Dendritic cell treated with granulocyte-macrophage colony-stimulating factor and Interleukin-4, amounts not matched to agents 40 ng/mL and 50 ng/mL, for 4 days (primary cell): ENCODE data around the gene DGKE.

Experiments used
- H3K27ac Mint-ChIP-seq: one replicate; pipeline ENCODE4 v1.8.0; 2022; ENCODE audit warnings: mild to moderate bottlenecking, mixed read lengths
- H3K27me3 Mint-ChIP-seq: one replicate; pipeline ENCODE4 v1.8.0; 2022; ENCODE audit warnings: mild to moderate bottlenecking, mixed read lengths
- H3K36me3 Mint-ChIP-seq: one replicate; pipeline ENCODE4 v1.8.0; 2022; ENCODE audit warnings: low read depth, mixed read lengths
- H3K4me1 Mint-ChIP-seq: one replicate; pipeline ENCODE4 v1.8.0; 2022; ENCODE audit warnings: low read depth, mixed read lengths
- H3K4me3 Mint-ChIP-seq: one replicate; pipeline ENCODE4 v1.8.0; 2022; ENCODE audit warnings: mild to moderate bottlenecking, moderate library complexity, mixed read lengths
- H3K9me3 Mint-ChIP-seq: one replicate; pipeline ENCODE4 v1.8.0; 2022; ENCODE audit warnings: mixed read lengths
- intact Hi-C: fragments of 100-400 bp; cut with micrococcal nuclease; formaldehyde crosslinking; loops from one replicate; pipeline ENCODE4 v1.15.0; 2022

The DGKE gene

DNA sequence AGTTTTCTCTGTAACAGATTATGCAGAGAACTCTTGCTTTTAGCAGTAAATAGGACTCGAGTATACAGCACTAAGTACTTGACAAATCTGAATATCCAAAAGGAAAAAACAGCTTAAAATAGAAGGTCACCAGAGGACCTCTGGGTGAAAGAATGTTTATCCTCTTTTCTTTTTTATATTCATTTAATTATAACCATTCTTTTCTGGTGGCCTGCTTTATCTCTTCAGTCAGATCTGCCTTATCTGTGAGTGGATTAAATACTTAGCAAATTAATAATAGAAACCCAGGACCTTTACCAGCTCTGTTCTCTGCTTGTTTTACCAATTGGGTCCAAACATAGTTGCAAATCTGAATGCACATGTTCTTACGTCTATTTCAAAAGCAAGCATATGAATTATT, 8.6 kb downstream of the DGKE start:
- intact Hi-C loops: no loop called here
- Mint-ChIP-seq H3K9me3 (no peaks in the 10 kb centered on the region), H3K4me1 (peaks cover 4% of the 10 kb centered on the region), H3K4me3 (no peak overlapping the region), H3K27ac (no peak overlapping the region), H3K36me3 (no peaks in the 10 kb centered on the region), H3K27me3 (no peaks in the 10 kb centered on the region)

DNA sequence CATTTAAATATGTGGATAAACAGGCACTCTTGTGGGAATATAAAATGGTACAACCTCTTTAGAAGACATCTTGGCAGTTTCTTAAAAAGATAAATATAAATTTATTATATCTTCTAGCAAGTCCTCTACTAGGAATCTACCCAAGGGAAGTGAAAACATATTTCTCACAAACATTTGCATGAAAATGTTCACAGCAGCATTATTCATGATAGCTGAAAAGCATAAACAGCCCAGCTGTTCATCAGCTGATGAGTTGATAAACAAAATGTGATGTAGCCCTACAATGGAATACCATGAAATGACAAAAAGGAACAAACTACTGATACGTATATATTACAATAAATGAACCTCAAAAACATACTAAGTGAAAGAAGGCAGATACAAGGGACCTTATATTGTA, 12.0 kb downstream of the DGKE start:
- Mint-ChIP-seq H3K4me1 (peaks cover 19% of the 10 kb centered on the region), H3K4me3 (no peak overlapping the region), H3K9me3 (no peaks in the 10 kb centered on the region), H3K27me3 (no peaks in the 10 kb centered on the region), H3K36me3 (peaks cover 22% of the 10 kb centered on the region), H3K27ac (no peak overlapping the region)
- intact Hi-C loops: no loop called here

DNA sequence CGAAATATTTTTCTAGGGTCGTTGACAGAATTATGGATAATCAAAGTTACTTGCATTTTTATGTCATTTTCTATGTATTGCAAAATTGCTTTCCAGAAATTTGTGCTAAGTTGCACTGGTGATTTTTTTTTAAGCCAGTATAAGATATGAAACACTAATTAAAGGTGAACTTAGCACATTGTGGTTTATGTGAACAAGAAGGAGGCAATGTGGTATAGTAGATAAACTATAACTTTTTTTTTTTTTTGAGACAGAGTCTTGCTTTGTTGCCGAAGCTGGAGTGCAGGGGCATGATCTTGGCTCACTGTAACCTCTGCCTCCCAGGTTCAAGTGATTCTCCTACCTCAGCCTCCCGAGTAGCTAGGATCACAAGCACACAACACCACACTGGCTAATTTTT, 13.2 kb downstream of the DGKE start:
- H3K27me3 Mint-ChIP-seq: no peaks in the 10 kb centered on the region
- no peak overlapping the region for H3K27ac Mint-ChIP-seq
- H3K4me1 Mint-ChIP-seq: peaks cover 20% of the 10 kb centered on the region
- H3K9me3 Mint-ChIP-seq: no peaks in the 10 kb centered on the region
- no peak overlapping the region for H3K4me3 Mint-ChIP-seq
- intact Hi-C loops: no loop called here
- H3K36me3 Mint-ChIP-seq: peaks cover 23% of the 10 kb centered on the region

DNA sequence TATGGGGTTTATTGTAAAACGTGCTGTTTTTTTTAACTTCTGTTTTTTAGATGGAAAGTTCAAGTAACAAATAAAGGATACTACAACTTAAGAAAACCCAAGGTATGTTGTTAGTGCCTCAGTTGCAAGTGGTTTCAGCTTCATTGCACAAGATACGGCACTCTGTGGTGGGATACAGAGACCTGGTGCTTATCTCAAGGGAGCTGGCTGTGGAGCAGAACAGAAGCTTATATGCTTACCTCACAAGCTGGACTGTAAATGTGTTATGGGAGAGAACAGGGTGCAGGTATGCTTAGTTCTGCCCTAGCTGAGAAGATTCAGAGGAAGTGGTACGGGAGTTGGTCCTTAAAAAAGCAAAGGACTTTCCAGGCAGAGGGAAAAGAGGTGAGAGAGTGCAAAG, 15.2 kb downstream of the DGKE start:
- H3K27me3 Mint-ChIP-seq: no peaks in the 10 kb centered on the region
- no peaks in the 10 kb centered on the region for H3K9me3 Mint-ChIP-seq
- H3K4me1 Mint-ChIP-seq: peaks cover 20% of the 10 kb centered on the region
- H3K27ac Mint-ChIP-seq: no peak overlapping the region
- no peak overlapping the region for H3K4me3 Mint-ChIP-seq
- H3K36me3 Mint-ChIP-seq: peaks cover 23% of the 10 kb centered on the region
- intact Hi-C loops: no loop called here

DNA sequence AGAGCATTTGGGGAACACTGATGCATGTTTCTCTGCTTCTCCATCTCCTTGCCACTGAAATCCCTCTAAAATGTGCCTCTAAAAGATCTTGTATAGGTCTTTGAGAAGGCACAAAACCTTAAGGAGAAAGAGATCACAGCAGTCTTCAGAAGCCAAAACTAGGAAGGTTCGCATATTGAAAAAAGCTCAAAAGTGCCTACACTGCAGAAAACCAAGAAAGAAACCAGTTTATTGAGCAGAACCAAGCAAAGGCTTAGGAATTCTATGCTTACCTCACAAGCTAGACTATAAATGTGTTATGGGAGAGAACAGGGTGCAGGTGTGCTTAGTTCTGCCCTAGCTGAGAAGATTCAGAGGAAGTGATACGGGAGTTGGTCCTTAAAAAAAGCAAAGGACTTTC, 16.6 kb downstream of the DGKE start:
- H3K4me3 Mint-ChIP-seq: no peak overlapping the region
- no peaks in the 10 kb centered on the region for H3K9me3 Mint-ChIP-seq
- no peak overlapping the region for H3K27ac Mint-ChIP-seq
- intact Hi-C loops: no loop called here
- peaks cover 23% of the 10 kb centered on the region for H3K36me3 Mint-ChIP-seq
- H3K27me3 Mint-ChIP-seq: no peaks in the 10 kb centered on the region
- H3K4me1 Mint-ChIP-seq: peaks cover 20% of the 10 kb centered on the region

DNA sequence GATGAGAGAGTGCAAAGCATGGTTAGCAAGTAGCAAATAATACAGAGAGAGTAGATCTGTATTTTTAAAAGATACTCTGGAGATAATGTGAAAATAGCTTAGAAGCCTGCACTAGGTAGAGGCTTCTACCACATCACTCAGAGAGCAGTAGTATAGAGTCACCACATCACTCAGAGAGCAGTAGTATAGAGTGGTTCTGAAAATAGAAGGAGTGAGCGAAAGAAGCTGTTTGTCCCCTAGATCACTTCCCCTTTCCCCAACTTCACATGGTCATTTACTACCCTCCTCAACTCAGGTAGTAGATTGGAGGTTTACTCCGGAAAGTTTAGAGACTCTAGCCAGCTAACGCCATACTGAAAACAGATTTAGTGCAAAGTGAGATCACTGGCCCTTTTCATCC, 17.1 kb downstream of the DGKE start:
- Mint-ChIP-seq H3K36me3 (peaks cover 23% of the 10 kb centered on the region), H3K4me1 (peaks cover 20% of the 10 kb centered on the region), H3K9me3 (no peaks in the 10 kb centered on the region), H3K4me3 (no peak overlapping the region), H3K27me3 (no peaks in the 10 kb centered on the region), H3K27ac (no peak overlapping the region)
- intact Hi-C loops: no loop called here

DNA sequence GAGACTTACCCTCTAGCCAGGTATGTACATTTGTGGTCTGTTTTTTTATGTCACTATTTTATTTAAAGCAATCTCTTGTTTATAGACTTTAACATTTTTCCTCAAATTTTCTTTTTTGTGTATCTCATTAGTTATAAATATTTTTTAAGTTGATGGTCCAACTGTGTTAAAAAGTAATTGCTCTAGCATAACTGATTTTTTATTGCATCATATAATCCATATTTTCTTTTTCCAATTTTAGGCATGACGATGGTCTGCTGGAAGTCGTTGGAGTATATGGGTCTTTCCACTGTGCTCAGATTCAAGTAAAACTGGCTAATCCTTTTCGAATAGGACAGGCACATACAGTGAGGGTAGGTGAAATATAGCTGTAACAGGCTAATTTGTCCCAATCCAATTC, 27.9 kb downstream of the DGKE start:
- no peaks in the 10 kb centered on the region for H3K27me3 Mint-ChIP-seq
- H3K27ac Mint-ChIP-seq: no peak overlapping the region
- intact Hi-C loops: no loop called here
- no peaks in the 10 kb centered on the region for H3K9me3 Mint-ChIP-seq
- H3K4me3 Mint-ChIP-seq: no peak overlapping the region
- H3K4me1 Mint-ChIP-seq: no peaks in the 10 kb centered on the region
- H3K36me3 Mint-ChIP-seq: no peaks in the 10 kb centered on the region

DNA sequence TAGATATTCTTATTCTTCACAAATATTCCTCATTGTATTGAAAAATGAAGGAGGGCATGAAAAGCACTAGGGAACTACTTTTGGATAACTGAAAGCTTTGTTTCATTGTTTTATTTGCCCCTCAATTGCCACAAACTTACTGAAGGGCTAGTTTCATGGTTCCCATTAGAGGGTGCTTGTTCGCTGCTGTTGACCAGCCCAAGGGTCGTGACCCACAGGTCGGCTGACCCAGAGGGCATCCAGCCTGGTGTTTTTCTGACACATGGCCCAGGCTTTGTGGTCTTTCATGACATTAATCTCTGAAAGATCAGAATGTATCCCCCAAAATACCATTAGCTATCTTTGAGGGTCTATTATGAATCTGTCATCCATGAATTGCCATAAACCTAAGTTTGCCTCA, 30.0 kb downstream of the DGKE start:
- no peaks in the 10 kb centered on the region for H3K4me1 Mint-ChIP-seq
- intact Hi-C loops: no loop called here
- H3K27me3 Mint-ChIP-seq: no peaks in the 10 kb centered on the region
- H3K4me3 Mint-ChIP-seq: no peak overlapping the region
- H3K36me3 Mint-ChIP-seq: no peaks in the 10 kb centered on the region
- H3K9me3 Mint-ChIP-seq: no peaks in the 10 kb centered on the region
- H3K27ac Mint-ChIP-seq: no peak overlapping the region

DNA sequence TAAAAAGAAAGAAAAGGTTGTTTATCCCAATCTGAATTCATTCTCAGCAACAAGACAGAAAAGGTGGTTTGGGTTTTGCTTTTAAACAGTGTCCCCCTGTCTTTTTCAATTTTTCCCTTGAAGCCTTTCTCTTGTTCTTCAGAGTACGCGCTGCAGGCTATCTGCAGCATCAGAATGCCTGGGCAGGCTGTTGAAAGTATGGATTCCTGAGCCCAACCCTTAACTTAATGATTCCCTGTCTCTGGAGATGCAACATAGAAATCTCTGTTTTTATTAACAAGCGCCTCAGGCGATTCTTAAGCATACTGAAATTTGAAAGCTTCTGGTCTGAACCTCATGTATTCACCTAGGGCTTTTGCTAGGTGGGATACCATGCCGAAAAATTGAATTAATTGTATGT, 32.1 kb downstream of the DGKE start:
- H3K4me1 Mint-ChIP-seq: no peaks in the 10 kb centered on the region
- no peaks in the 10 kb centered on the region for H3K36me3 Mint-ChIP-seq
- intact Hi-C loops: no loop called here
- H3K9me3 Mint-ChIP-seq: no peaks in the 10 kb centered on the region
- no peak overlapping the region for H3K27ac Mint-ChIP-seq
- H3K4me3 Mint-ChIP-seq: no peak overlapping the region
- no peaks in the 10 kb centered on the region for H3K27me3 Mint-ChIP-seq

DNA sequence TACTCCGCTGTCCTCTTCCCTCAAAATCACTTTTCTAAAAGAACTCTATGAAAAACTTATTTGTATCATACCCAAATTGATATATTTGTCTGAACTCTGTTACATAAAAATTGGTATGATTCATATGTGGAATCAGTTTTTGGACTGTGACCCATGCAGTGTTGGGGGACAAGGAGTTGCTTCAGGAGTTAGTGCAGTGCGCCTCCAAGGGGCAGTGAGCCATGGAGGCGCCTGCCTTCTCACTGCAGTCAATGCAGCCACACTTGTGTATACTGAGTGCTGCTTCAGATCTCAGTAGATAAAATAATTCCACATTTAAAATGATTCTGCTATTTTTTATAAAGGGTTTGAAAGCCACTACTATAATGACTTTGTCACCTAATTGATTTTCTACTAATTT, 32.5 kb downstream of the DGKE start:
- Mint-ChIP-seq H3K27ac (no peak overlapping the region), H3K4me1 (no peaks in the 10 kb centered on the region), H3K27me3 (no peaks in the 10 kb centered on the region), H3K9me3 (no peaks in the 10 kb centered on the region), H3K36me3 (no peaks in the 10 kb centered on the region), H3K4me3 (no peak overlapping the region)
- intact Hi-C loops: no loop called here

DNA sequence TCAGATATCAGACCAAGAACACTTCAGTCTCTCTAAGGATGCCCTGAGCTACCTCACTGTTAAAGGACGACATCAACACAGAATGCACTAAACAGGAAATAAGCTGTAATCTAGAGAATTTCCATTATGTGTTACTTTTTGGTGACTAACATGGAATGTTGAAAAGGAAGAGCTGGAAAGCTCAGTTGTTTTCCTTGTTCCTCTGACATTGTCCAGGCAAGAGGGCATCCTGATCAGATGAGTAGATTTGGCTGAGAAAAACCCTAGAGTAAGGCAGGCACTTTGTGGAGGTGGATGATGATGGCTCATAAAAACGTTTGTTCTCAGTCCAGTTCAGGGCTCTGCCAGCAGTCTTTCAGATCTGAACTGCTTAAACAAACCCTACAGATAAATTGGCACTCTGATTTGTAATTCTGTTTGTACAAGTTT, 34.0 kb downstream of the DGKE start:
- no peak overlapping the region for H3K27ac Mint-ChIP-seq
- intact Hi-C loops: no loop called here
- no peaks in the 10 kb centered on the region for H3K36me3 Mint-ChIP-seq
- H3K27me3 Mint-ChIP-seq: no peaks in the 10 kb centered on the region
- H3K4me1 Mint-ChIP-seq: no peaks in the 10 kb centered on the region
- H3K4me3 Mint-ChIP-seq: no peak overlapping the region
- no peaks in the 10 kb centered on the region for H3K9me3 Mint-ChIP-seq

DNA sequence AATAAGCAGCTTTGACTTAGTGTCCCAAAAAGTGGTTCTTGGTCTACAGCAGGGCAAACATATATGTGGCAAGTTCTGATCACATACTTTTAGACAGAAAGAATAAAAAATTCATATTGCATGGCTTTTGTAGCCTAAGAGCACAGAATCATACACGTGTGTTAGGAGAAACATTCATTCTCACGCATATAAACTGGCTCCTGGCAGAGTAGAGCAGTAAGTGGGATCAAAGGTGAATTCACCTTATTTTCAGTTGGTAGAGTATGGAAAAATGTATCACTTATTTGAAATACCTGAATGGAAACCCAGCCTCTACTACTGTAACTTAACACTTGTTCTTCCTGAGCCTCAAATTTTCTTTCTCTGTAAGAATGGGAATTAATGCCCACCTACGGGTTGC, 34.8 kb downstream of the DGKE start:
- H3K27ac Mint-ChIP-seq: no peak overlapping the region
- no peaks in the 10 kb centered on the region for H3K9me3 Mint-ChIP-seq
- H3K4me3 Mint-ChIP-seq: no peak overlapping the region
- H3K36me3 Mint-ChIP-seq: no peaks in the 10 kb centered on the region
- H3K27me3 Mint-ChIP-seq: no peaks in the 10 kb centered on the region
- no peaks in the 10 kb centered on the region for H3K4me1 Mint-ChIP-seq
- intact Hi-C loops: no loop called here

DNA sequence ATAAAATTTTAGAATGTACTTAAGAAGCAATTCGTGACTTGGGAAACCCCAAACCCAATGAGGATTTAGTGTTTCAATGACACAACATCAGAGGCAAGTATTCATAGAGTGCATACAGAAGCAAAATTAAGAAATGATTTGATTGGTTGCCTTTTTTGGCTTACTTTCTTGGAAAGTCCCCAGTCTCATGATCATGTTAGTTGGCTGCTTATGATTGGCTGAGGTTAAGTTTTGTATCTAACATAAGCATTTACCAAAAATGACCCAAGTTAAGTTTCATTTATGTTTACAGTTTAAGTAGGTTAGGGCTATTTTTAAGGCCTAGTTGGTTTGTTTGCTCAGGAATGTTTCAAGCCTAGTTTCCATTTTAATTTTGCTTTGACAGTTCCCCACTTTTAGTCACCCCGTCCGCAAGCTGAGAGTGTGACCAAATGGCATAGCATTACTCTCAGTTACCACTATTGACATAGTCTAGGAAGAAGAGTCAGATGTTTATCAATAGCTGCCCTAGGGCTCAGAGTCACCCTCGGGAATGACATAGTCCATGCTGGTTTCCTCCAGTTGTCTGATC, 36.2 kb downstream of the DGKE start:
- Mint-ChIP-seq H3K9me3 (no peaks in the 10 kb centered on the region), H3K27ac (peak overlapping the region; percentile 73), H3K4me1 (no peaks in the 10 kb centered on the region), H3K27me3 (no peaks in the 10 kb centered on the region), H3K4me3 (no peak overlapping the region), H3K36me3 (no peaks in the 10 kb centered on the region)
- intact Hi-C loops: no loop called here

DNA sequence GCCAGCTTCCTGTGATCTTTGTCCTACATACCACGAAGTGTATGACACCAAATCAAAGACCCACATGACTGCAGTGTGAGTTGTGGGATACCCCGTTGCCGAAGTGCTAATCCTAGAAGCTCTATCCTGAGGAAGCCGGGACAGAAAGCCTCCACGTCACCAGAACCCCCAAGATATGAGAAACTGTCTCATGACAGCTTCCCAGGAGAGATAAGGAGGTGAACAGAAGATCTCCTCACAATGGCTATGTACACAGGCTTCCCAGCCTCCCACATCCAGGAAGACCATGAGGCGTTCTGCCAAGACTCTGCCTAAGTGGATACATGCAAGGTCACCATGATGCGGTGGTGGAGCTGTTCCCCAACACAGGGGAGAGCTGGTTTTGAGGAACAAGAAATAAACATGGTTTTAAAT, 42.8 kb downstream of the DGKE start:
- H3K9me3 Mint-ChIP-seq: peaks cover 11% of the 10 kb centered on the region
- no peak overlapping the region for H3K27ac Mint-ChIP-seq
- peaks cover 6% of the 10 kb centered on the region for H3K36me3 Mint-ChIP-seq
- H3K4me3 Mint-ChIP-seq: no peak overlapping the region
- H3K27me3 Mint-ChIP-seq: peaks cover 5% of the 10 kb centered on the region
- intact Hi-C loops: no loop called here
- H3K4me1 Mint-ChIP-seq: peaks cover 35% of the 10 kb centered on the region

DNA sequence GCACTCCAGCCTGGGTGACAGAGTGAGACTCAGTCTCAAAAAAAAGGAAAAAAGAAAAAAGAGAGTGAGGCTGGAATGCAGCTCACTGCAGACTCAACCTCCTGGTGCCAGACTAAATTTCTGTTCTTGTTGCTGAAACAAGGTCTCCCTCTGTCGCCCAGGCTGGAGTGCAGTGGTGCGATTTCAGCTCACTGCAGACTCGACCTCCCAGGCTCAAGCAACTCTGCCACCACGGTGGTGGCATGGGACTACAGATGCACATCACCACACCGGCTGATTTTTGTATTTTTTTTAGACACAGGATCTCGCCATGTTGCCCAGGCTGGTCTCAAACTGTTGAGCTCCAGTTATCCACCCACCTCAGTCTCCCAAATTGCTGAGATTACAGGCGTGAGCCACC, 45.3 kb downstream of the DGKE start:
- peaks cover 11% of the 10 kb centered on the region for H3K9me3 Mint-ChIP-seq
- H3K4me1 Mint-ChIP-seq: peaks cover 42% of the 10 kb centered on the region
- peaks cover 10% of the 10 kb centered on the region for H3K36me3 Mint-ChIP-seq
- H3K4me3 Mint-ChIP-seq: no peak overlapping the region
- H3K27me3 Mint-ChIP-seq: peaks cover 5% of the 10 kb centered on the region
- intact Hi-C loops: no loop called here
- H3K27ac Mint-ChIP-seq: no peak overlapping the region
